ENCODE measurements around the gene C1orf21. TPM values are rescaled to one million over a fixed set of nuclear protein-coding genes. Genes with fewer than 3 reads are reported as not detected.

The C1orf21 gene
- total and polyA plus RNA-seq, 2 donors (not counting 3 experiments of a cell fraction or from before 2014, with no cell fraction given), result 0.79 to 8.5 TPM

DNA sequence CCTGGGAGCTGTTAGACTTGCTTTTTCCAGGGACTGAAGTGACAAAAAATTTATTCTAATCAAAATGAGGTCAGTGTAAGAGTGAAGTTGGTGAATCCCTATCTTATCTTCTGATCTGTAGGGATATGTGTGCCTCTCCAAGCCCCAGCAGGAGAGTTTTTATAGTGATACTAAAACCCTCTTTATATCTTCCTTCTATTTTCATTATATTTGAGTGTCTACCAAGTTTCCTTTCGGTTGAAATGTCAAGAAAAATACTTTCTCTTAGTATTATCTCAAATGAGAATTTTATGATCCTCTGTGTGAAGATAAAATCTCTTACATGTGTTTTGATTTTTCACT lies 18.9 kb downstream of the C1orf21 start:
- ChIA-PET POLR2A (no interaction called here), CTCF (no interaction called here)
- Histone ChIP-seq H2AFZ (ENCODE audit: low read depth, low read length) (no peak overlapping the region), H3K9ac (replicated peaks; ENCODE audit: extremely low read depth, insufficient read depth, low read length) (no peak overlapping the region), H3K4me2 (ENCODE audit: insufficient read depth, low read length) (no peak overlapping the region), H3K4me1 (ENCODE audit: control insufficient read depth, extremely low read depth, insufficient read depth, low read length) (no peaks in the 10 kb centered on the region), H3K9me1 (replicated peaks; ENCODE audit: control insufficient read depth, extremely low read depth, insufficient read depth, low read length) (no peaks in the 10 kb centered on the region), H3K27ac (ENCODE audit: insufficient read depth, low read depth, low read length) (no peak overlapping the region), H4K20me1 (replicated peaks; ENCODE audit: control insufficient read depth, extremely low read depth, insufficient read depth, low read length) (no peaks in the 10 kb centered on the region), H3K27me3 (ENCODE audit: control insufficient read depth in 2 of 2, insufficient read depth in 2 of 2, low read length in 2 of 2) (no peaks in the 10 kb centered on the region), H3K36me3 (ENCODE audit: control insufficient read depth in 2 of 2, extremely low read depth in 1 of 2, insufficient read depth in 2 of 2, low read length in 2 of 2) (no peaks in the 10 kb centered on the region), H3K4me3 (replicated peaks in 1 of 3; ENCODE audit: insufficient read depth in 1 of 3, low read depth in 1 of 3, low read length in 3 of 3) (no peak overlapping the region), H3K79me2 (ENCODE audit: control insufficient read depth, insufficient read depth, low read length) (no peaks in the 10 kb centered on the region), H3K9me3 (replicated peaks; ENCODE audit: control insufficient read depth, insufficient read depth, low read length) (no peaks in the 10 kb centered on the region)
- BruUV-seq (replicated peaks), result no TSS peak
- dilution Hi-C loops (cut with MboI; ENCODE audit: extremely low pct_ligation_motif_present, low sequenced_read_pairs), result no loop called here
- DNase-seq (ENCODE audit: low read depth, low spot score) (no peak), FAIRE-seq (no peak)
- TF ChIP-seq FOS (IDR thresholded peaks at IDR 0.05; ENCODE audit: borderline replicate concordance, insufficient read depth, low read length) (no peak), POLR2A (IDR thresholded peaks at IDR 0.05; ENCODE audit: low read depth, low read length) (no peak), JUN (IDR thresholded peaks at IDR 0.05; ENCODE audit: borderline replicate concordance, insufficient read depth, insufficient read length, low read depth) (no peak), EZH2 (IDR thresholded peaks at IDR 0.05; ENCODE audit: borderline replicate concordance, low read depth, low read length, severe bottlenecking) (no peak), MYC (IDR thresholded peaks at IDR 0.05; ENCODE audit: low read depth, low read length) (no peak), POLR2AphosphoS5 (IDR thresholded peaks at IDR 0.05; ENCODE audit: insufficient read depth, low read depth, low read length) (no peak), GATA2 (IDR thresholded peaks at IDR 0.05; ENCODE audit: insufficient read depth, insufficient read length, low read depth, low read length) (no peak)
- TF ChIP-seq, protein P1, sequence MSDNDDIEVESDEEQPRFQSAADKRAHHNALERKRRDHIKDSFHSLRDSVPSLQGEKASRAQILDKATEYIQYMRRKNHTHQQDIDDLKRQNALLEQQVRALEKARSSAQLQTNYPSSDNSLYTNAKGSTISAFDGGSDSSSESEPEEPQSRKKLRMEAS (IDR thresholded peaks at IDR 0.05; ENCODE audit: insufficient read depth, insufficient read length), result no peak
- TF ChIP-seq, protein P2, sequence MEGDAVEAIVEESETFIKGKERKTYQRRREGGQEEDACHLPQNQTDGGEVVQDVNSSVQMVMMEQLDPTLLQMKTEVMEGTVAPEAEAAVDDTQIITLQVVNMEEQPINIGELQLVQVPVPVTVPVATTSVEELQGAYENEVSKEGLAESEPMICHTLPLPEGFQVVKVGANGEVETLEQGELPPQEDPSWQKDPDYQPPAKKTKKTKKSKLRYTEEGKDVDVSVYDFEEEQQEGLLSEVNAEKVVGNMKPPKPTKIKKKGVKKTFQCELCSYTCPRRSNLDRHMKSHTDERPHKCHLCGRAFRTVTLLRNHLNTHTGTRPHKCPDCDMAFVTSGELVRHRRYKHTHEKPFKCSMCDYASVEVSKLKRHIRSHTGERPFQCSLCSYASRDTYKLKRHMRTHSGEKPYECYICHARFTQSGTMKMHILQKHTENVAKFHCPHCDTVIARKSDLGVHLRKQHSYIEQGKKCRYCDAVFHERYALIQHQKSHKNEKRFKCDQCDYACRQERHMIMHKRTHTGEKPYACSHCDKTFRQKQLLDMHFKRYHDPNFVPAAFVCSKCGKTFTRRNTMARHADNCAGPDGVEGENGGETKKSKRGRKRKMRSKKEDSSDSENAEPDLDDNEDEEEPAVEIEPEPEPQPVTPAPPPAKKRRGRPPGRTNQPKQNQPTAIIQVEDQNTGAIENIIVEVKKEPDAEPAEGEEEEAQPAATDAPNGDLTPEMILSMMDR (IDR thresholded peaks at IDR 0.05; ENCODE audit: extremely low read depth in 1 of 2, insufficient read depth in 1 of 2, low read depth in 1 of 2, low read length in 2 of 2), result no peak
- intact Hi-C loops (cut with micrococcal nuclease), result no loop called here
